Fibroblast of the conjunctiva (primary cell): ENCODE measurements around the gene C20orf173.
"Not testable (repeated sequence)": the region's sequence is repeated elsewhere in the genome, so short reads cannot be mapped to it uniquely, and the experiment has no call there.

ENCODE experiments used
- DNase-seq: peaks from one replicate; pipeline ENCODE4 v3.0.0-alpha.2; 2010; ENCODE audit warnings: low read depth

C20orf173 gene

GRCh38 chr20:35529552-35529951, at the start of gene C20orf173:
Gene C20orf173, minus strand, starts transcription at chr20:35529652. Its CDS starts 279 bp downstream, at chr20:35529373.
- no peak for DNase-seq

GRCh38 chr20:35579196-35579595, 49.7 kb upstream of the C20orf173 start:
- DNase-seq: no peak

DNA sequence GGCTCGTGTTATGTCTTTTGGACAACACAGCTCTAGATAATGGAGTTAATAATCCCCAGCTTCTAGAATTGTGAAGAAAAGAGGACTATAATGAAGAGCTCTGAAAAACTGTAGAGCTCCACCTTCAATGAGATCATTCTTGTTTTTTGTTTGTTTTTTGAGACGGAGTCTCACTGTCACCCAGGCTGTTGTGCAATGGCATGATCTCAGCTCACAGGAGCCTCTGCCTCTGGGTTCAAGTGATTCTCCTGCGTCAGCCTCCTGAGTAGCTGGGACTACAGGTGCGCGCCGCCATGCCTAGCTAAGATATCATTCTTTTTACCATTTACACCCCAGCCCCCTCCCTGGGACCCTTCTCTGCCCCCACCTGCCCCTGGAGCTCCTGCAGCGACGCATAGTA, 49.0 kb upstream of the C20orf173 start:
- no peak for DNase-seq

DNA sequence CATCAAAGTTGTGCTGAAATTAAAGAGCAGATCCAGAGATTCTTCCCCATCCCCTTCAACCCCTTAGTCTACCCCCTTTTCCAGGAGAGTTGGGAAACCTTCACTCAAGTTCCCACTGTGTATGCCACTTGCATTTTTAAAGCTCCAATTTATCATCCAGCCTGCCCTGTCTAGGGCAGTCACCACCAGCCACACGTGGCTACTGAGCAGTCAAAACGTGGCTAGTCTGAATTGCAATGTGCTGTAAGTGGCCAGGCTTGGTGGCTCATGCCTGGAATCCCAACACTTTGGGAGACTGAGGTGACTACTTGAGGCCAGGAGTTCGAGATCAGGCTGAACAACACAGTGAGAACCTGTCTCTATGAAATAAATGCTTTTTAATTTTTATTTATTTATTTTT, 47.4 kb upstream of the C20orf173 start:
- DNase-seq: no peak

GRCh38 chr20:35575958-35576357, 46.5 kb upstream of the C20orf173 start:
- DNase-seq: no peak

DNA sequence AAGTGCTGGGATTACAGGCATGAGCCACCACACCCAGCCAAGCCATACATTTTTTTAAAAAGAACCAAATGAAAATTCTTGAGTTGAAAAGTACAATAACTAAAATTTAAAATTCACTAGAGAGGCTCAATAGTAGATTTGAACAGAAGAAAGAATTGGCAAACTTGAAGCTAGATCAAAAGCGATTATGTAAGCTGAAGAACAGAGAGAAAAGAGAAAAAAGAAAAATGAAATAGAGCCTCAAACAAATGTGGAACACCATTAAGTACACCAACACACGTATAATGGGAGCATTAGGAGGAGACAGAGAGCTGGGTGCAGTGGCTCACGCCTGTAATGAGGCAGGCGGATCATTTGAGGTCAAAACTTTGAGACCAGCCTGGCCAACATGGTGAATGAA, 43.4 kb upstream of the C20orf173 start:
- no peak for DNase-seq

GRCh38 chr20:35571555-35571954, 42.1 kb upstream of the C20orf173 start:
- DNase-seq: no peak

DNA sequence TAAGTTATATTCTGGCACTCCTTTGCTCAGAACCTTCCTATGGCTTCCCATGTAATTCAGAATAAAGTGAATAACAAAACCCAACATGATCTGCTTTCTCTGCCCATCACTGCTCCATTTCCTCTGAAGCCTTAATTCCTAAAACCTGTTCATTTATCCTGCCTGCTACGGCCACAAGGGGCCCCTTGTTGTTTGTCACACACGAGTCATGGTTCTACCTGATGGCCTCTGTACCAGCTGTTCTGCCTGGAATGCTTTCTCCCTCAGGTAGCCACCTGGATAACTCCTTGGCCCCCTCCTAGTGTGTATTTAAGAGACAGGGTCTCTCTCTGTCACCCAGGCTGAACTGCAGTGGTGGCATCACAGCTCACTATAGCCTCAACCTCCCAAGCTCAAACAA, 39.2 kb upstream of the C20orf173 start:
- DNase-seq: no peak

GRCh38 chr20:35564905-35565304, 35.5 kb upstream of the C20orf173 start:
- no peak for DNase-seq

- no peak for DNase-seq
Observed at GRCh38 chr20:35563834-35564233, 34.4 kb upstream of the C20orf173 start.

GRCh38 chr20:35562541-35563110, 33.2 kb upstream of the C20orf173 start:
- no peak for DNase-seq

DNA sequence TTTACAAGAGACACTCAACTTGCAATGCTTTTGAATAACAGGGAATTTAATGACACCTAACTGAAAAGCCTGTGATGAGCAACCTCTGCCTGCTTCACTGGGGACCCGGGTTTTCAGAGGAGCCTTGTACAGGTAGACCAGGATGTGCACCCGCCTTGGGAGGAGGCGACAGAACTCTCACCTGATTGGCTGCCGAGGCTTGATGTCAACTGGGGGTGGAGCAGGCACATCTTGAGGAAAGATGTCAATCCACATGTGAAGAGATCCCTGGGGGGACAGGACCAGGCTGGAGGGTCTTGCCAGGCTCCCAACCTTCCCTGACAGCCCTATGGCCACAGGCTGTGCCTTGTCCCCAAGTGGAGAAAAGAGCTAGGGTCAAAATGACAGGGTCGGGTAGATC, 32.2 kb upstream of the C20orf173 start:
- DNase-seq: no peak

- peak; percentile 12 for DNase-seq
Observed at GRCh38 chr20:35561268-35561667, 31.8 kb upstream of the C20orf173 start.

DNA sequence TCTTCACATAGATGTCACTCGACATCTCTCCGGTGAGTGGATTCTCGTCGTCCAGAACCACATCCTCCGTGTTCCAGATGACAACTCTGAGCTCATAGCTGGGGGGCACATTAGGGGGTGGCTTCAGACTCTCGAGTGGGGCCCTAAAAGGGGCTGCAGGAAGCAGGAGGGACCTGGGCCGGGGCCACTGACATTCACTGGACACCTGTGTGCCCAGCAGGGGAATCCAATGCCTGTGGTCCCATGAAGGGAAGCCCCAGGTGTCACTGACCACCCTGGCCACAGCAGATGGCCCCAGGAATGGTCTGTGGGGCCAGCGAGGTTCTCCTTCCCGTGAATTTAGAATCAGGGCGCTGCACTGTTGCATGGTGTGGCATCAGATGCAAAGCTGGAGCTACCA, 31.1 kb upstream of the C20orf173 start:
- DNase-seq: no peak

GRCh38 chr20:35560105-35560511, 30.7 kb upstream of the C20orf173 start:
- DNase-seq: no peak

DNA sequence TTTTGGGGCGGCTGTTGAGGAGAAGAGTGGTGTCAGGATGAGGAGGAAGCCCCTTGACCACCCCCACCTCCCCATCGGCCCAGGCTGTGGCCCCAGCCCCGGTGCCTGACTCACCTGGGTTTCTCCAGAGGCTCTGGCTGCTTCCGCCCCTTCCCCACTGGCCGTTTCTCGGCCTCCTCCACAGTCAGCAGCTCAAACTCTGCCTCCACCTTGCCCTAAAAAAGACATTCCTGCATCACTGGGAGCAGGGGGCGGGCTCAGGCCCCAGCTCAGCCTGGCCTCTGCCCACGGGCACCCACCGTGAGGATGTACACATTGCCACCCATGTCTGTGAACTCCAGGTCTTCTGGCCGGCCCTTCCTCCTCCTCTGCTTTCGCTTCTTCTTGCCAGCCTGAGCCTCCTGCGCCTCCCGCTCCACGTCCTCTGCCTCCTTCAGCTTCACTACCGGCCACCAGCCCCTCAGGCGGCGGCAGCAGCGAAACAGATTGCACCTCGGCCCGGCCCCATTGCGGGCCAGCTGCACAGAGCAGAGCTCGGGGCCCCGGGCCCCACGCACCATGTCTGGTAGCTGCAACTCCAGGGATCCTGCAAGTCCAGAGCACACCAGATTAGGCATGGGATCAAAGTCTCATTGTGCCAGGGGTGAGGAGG, 29.7 kb upstream of the C20orf173 start:
- no peak for DNase-seq

- DNase-seq: no peak
Observed at GRCh38 chr20:35558451-35558850, 29.0 kb upstream of the C20orf173 start.

GRCh38 chr20:35556871-35557270, 27.4 kb upstream of the C20orf173 start:
- no peak for DNase-seq

- DNase-seq: no peak
Observed at GRCh38 chr20:35555951-35556645, 26.6 kb upstream of the C20orf173 start.

DNA sequence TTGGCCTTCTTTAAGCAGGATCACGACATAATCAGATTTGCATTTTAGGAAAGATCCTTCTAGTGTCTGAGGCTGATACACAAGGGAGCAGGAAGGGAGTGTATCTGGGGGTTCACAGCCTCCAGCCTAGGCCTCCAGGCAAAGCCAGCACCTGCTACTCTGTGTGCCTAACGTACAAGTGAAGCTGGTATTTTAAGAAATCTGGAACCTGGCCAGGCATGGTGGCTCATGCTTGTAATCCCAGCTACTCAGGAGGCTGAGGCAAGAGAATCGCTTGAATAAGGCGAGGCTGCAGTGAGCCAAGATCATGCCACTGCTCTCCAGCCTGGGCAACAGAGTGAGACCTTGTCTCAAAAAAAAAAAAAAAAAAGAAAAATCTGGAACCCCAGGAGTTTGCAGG, 26.0 kb upstream of the C20orf173 start:
- not testable (repeated sequence) for DNase-seq

DNA sequence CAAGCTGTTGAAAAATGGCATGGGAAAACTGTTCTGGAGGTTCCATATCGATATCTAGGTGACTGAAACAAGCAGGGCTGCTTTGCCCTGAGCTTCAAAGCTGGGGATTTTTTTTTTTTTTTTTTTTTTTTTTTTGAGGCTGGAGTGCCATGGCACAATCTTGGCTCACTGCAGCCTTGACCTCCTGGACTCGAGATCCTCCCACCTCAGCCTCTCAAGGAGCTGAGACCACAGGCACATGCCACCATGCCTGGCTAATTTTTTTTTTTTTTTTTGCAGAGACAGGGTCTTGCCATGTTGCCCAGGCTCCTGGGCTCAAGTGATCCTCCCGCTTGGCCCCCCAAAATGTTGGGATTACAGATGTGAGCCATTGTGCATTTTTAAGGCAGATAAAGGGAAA, 23.5 kb upstream of the C20orf173 start:
- no peak for DNase-seq

GRCh38 chr20:35551503-35551902, 22.1 kb upstream of the C20orf173 start:
- no peak for DNase-seq

DNA sequence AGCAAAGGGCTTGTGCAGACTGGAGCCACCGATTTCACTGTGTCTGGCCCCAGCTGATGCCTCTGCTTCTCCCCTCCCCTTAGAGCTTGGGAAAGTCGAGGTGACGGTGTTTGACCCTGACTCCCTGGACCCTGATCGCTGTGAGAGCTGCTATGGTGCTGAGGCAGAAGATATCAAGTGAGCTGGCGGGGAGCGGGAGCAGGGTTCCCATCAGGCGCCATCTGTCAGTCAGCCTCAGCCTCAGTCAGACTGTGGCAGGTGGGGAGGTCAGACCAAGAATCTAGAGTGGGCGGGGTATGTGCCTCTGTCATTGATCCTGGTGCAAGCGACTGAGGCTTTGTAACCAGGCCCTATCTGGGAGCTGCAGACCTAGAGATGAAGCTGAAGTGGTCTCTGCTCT, 17.9 kb upstream of the C20orf173 start:
- no peak for DNase-seq

- no peak for DNase-seq
Observed at GRCh38 chr20:35546127-35546526, 16.7 kb upstream of the C20orf173 start.
